GM19467 (cell line): ENCODE results near the gene PCDHGA8.
"Not testable (repeated sequence)": the region's sequence is repeated elsewhere in the genome, so short reads cannot be mapped to it uniquely, and the experiment has no call there.

Experiments
- ATAC-seq: cut with Tn5 transposase; IDR thresholded peaks from one replicate; pipeline ENCODE4 v1.9.1; 2021; ENCODE audit warnings: mild to moderate bottlenecking, moderate library complexity; ENCODE audit not compliant: unreplicated experiment

Gene PCDHGA8

GRCh38 chr5:141430332-141431113 is 38.1 kb downstream of the PCDHGA8 start, which contains the start of gene PCDHGA12:
Gene PCDHGA12 (plus strand): TSS chr5:141430507. CDS start chr5:141430760, 253 bp downstream.
- peak; percentile 90 for ATAC-seq

GRCh38 chr5:141431286-141431685 is 38.9 kb downstream of the PCDHGA8 start:
- no peak for ATAC-seq

GRCh38 chr5:141432308-141432707 is 39.9 kb downstream of the PCDHGA8 start:
- not testable (repeated sequence) for ATAC-seq

DNA sequence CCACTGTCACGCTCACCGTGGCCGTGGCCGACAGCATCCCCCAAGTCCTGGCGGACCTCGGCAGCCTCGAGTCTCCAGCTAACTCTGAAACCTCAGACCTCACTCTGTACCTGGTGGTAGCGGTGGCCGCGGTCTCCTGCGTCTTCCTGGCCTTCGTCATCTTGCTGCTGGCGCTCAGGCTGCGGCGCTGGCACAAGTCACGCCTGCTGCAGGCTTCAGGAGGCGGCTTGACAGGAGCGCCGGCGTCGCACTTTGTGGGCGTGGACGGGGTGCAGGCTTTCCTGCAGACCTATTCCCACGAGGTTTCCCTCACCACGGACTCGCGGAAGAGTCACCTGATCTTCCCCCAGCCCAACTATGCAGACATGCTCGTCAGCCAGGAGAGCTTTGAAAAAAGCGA is 40.3 kb downstream of the PCDHGA8 start:
- not testable (repeated sequence) for ATAC-seq

DNA sequence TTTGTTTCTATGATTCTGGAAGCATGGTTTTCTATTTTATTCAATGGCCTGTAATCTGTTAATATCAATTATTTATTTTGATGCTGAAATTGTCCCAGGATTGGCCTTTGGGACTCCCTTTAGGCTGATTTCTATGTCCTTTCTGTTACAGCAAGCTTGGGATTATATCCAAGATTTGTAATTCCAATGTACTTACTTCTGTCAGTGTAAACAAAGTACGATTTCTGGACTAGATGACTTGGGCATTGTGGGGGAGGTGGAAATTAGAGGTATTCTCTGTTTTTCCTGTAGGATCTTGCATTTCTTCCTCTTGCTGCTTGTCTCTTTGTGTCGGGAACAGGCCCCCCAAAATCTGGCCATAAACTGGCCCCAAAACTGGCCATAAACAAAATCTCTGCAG is 41.6 kb downstream of the PCDHGA8 start:
- ATAC-seq, result no peak

GRCh38 chr5:141437221-141437620 is 44.8 kb downstream of the PCDHGA8 start:
- no peak for ATAC-seq

DNA sequence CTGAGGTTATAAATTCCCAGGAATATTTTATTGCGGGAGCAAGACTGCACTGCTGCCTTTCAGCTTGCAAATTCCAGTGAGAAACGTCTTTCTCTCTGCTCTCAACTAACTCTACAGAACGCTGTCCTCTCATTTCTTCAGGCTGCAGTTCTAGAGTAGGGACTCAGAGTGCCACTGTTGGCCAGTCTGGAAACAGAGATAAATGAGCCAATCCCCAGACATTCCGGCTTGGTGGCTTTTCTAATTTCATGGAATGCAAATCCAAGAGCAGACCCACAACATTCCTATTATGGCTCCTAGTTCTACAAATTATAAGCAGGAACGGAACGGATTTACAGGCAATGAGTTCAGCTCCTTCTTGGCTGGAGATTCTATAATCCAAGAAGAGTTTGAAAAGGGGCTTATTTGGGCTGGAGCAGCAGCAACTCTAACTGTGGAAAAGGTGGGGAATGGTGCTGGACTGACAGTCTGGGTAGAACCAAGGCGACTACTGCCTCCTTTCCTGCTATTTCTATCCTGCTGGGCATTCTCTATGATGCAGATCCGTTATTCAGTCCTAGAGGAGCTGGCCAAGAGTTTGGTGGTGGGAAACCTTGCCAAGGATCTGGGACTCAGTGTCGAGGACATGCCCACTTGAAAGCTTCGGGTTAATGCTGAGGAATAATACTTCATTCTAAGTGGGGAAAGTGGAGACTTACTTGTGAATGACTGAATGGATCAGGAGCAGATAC is 47.1 kb downstream of the PCDHGA8 start:
- ATAC-seq, result no peak

- no peak for ATAC-seq
Measured at GRCh38 chr5:141440341-141440740, 47.9 kb downstream of the PCDHGA8 start.

DNA sequence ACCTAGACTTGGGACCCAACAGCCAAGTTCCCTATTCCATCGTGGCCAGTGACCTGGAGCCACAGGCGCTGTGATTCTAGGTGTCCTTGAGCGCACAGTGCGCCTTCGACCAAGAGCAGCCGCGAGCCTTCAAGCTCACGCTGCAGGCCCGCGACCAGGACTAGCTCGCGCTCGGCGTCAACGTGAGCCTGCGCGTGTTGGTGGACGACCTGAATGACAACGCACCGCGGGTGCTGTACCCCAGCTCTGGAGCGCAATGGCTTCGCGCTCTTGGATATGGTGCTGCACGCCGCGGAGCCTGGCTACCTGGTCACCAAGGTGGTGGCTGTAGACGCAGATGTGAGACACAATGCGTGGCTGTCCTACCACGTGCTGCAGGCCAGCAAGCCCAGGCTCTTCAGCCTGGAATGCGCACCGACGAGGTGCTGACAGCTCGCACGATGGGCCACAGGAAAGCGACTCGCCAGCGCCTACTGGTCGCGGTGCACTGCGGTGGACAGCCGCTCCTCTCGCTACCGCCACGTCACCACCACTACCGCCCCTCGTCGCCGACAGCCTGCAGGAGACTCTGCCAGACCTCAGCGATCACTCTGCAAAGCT is 49.2 kb downstream of the PCDHGA8 start:
- no peak for ATAC-seq
